Neural cell (in vitro differentiated cells): ENCODE results near the gene OAS1. TPM values are rescaled to one million over a fixed set of nuclear protein-coding genes. Genes with fewer than 3 reads are reported as not detected.

Source experiments
- H2AFZ ChIP-seq: fragments of 200-600, 300-800 bp; sonication (generic), shearing (Covaris generic); 2 replicates; pipeline ENCODE4 v1.6.0; 2014; ENCODE audit warnings: low read depth, mild to moderate bottlenecking, antibody characterized with exemption, low read length, moderate library complexity
- H3F3A ChIP-seq: fragments of 200-600 bp; shearing (Covaris generic); 2 replicates; pipeline ENCODE4 v1.6.1; 2016; ENCODE audit warnings: mild to moderate bottlenecking, moderate library complexity, mixed read lengths, antibody characterized with exemption, low read length; ENCODE audit not compliant: insufficient read depth, poor library complexity, severe bottlenecking
- H3K27ac ChIP-seq: fragments of 200-600, 300-800 bp; sonication (generic), shearing (Covaris generic); 2 replicates; pipeline ENCODE4 v1.5.1; 2014; ENCODE audit warnings: mild to moderate bottlenecking, low read length, moderate library complexity
- H3K27me3 ChIP-seq: fragments of 300-800, 200-600 bp; sonication (generic), shearing (Covaris generic); 2 replicates; pipeline ENCODE4 v1.6.0; 2014; ENCODE audit warnings: mild to moderate bottlenecking, low read depth, low read length, moderate library complexity; ENCODE audit not compliant: insufficient read depth
- H3K36me3 ChIP-seq: fragments of 300-800, 200-600 bp; sonication (generic), shearing (Covaris generic); 2 replicates; pipeline ENCODE4 v1.5.1; 2014; ENCODE audit warnings: mild to moderate bottlenecking, antibody characterized with exemption, low read length, moderate library complexity; ENCODE audit not compliant: insufficient read depth
- H3K4me2 ChIP-seq: fragments of 300-800, 200-600 bp; sonication (generic), shearing (Covaris generic); 2 replicates; pipeline ENCODE4 v1.6.0; 2014; ENCODE audit warnings: mild to moderate bottlenecking, low read length
- H3K4me3 ChIP-seq: fragments of 300-800, 200-600 bp; sonication (generic), shearing (Covaris generic); 2 replicates; pipeline ENCODE4 v1.5.1; 2014; ENCODE audit warnings: mild to moderate bottlenecking, low read length, moderate library complexity
- H3K79me2 ChIP-seq: fragments of 200-600 bp; shearing (Covaris generic); replicated peaks from 2 replicates; pipeline ENCODE4 v1.6.0; 2014; ENCODE audit warnings: mild to moderate bottlenecking, low read length, moderate library complexity; ENCODE audit not compliant: insufficient read depth
- H3K9ac ChIP-seq: fragments of 300-800, 200-600 bp; sonication (generic), shearing (Covaris generic); 2 replicates; pipeline ENCODE4 v1.6.1; 2016; ENCODE audit warnings: mild to moderate bottlenecking, low read length, mixed read lengths
- H3K9me2 ChIP-seq: fragments of 200-600 bp; shearing (Covaris generic); 2 replicates; pipeline ENCODE4 v1.6.1; 2016; ENCODE audit warnings: mild to moderate bottlenecking, low read length, mixed read lengths; ENCODE audit not compliant: insufficient read depth
- H3K9me3 ChIP-seq: fragments of 200-600, 300-800 bp; sonication (generic), shearing (Covaris generic); 2 replicates; pipeline ENCODE4 v1.6.1; 2016; ENCODE audit warnings: mild to moderate bottlenecking, mixed run types, low read length, moderate library complexity, mixed read lengths
- H4K20me1 ChIP-seq: fragments of 200-600 bp; shearing (Covaris generic); 2 replicates; pipeline ENCODE4 v1.6.1; 2016; ENCODE audit warnings: mild to moderate bottlenecking, mixed run types; ENCODE audit not compliant: insufficient read depth
- EP300 ChIP-seq: fragments of 450-650 bp; conservative IDR thresholded peaks from 2 replicates; pipeline ENCODE4 v1.6.1; 2014; ENCODE audit warnings: antibody characterized with exemption, mild to moderate bottlenecking, moderate library complexity; ENCODE audit not compliant: poor library complexity, severe bottlenecking
- EZH2 ChIP-seq: fragments of 200-600, 300-800 bp; shearing (Covaris generic), sonication (generic); IDR thresholded peaks from 2 replicates; pipeline ENCODE4 v1.6.1; 2014; ENCODE audit warnings: antibody characterized with exemption, low read length, borderline replicate concordance, mild to moderate bottlenecking; ENCODE audit not compliant: insufficient read depth, poor library complexity, severe bottlenecking
- MXI1 ChIP-seq: fragments of 450-650 bp; conservative IDR thresholded peaks from 2 replicates; pipeline ENCODE4 v1.6.1; 2014; ENCODE audit warnings: antibody characterized with exemption, mild to moderate bottlenecking; ENCODE audit not compliant: poor library complexity, severe bottlenecking
- POLR2AphosphoS5 ChIP-seq: IDR thresholded peaks from 2 replicates; pipeline ENCODE4 v1.6.1; 2012
- RAD21 ChIP-seq: fragments of 450-650 bp; conservative IDR thresholded peaks from 2 replicates; pipeline ENCODE4 v1.6.1; 2014; ENCODE audit warnings: antibody characterized with exemption, mild to moderate bottlenecking, moderate library complexity
- SMC3 ChIP-seq: fragments of 450-650 bp; conservative IDR thresholded peaks from 2 replicates; pipeline ENCODE4 v1.6.1; 2014; ENCODE audit warnings: antibody characterized with exemption, mild to moderate bottlenecking, moderate library complexity; ENCODE audit not compliant: poor library complexity
- TAF1 ChIP-seq: IDR thresholded peaks from 2 replicates; pipeline ENCODE4 v1.6.1; 2012; ENCODE audit warnings: low read depth
- polyA plus RNA-seq: library from polyadenylated mRNA; depleted of rRNA; stranded (reverse); fragments of >200 nt; gene quantifications from 2 replicates; pipeline ENCODE4 v1.2.3, GENCODE V29; 2014
- TF ChIP-seq, protein P1 (sequence below): fragments of 450-650 bp; IDR thresholded peaks from 2 replicates; pipeline ENCODE4 v1.5.1; 2014; ENCODE audit warnings: antibody characterized with exemption, mild to moderate bottlenecking, moderate library complexity; ENCODE audit not compliant: poor library complexity, severe bottlenecking
- TF ChIP-seq, protein P2 (sequence below): IDR thresholded peaks from 2 replicates; pipeline ENCODE4 v1.6.1; 2012; ENCODE audit warnings: borderline replicate concordance

The OAS1 gene
- polyA plus RNA-seq, 1 donor from 2014 or later = not detected

DNA sequence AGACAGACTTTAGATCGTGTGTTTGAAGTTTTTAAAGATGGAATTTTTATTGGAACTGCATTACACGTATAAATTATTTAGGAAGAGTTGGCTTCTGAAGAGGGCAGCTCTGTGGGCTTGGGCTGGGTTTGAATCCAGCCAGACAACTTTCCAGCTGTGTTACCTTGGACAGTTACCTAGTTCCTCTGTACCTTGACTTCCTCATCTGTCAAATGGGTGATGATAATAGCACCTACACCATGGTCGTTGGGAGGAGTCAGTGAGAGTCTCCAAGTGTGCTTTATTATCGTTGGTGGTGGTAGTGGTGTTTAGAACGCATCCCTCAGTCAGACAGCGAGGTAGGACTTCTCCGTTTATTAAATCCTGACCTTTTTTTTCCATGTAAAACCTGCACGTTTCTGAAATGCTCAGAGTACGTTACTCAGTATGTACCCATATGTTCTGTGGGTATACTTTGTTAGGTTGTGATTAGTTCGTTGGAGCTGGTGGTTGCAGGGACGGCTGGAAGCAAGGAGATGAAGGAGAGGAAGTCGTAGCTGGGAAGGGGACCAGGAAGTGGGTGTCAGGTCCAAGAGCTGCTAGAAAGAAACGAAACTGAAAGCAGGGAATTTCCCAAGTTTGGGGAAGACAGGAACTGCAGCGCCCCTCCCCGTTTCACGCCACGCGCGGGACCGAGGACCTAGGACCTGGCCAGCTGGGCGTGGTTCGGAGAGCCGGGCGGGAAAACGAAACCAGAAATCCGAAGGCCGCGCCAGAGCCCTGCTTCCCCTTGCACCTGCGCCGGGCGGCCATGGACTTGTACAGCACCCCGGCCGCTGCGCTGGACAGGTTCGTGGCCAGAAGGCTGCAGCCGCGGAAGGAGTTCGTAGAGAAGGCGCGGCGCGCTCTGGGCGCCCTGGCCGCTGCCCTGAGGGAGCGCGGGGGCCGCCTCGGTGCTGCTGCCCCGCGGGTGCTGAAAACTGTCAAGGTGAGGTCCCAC, 31.3 kb downstream of the OAS1 start, which contains the start of gene OAS3:
Gene OAS3 (plus strand): TSS at position 734 of the 979 bp plus-strand sequence. CDS start 57 bp downstream, at position 791.
- Histone ChIP-seq H3K27ac (no peak within 1 kb of the TSS), H3F3A (no peaks in the 10 kb centered on the region), H3K4me3 (no peak within 1 kb of the TSS), H3K36me3 (no peaks in the 10 kb centered on the region), H3K79me2 (no peaks in the 10 kb centered on the region), H3K9ac (no peak within 1 kb of the TSS), H2AFZ (no peak within 1 kb of the TSS), H3K9me2 (no peaks in the 10 kb centered on the region), H3K27me3 (peaks cover 20% of the 10 kb centered on the region), H4K20me1 (no peaks in the 10 kb centered on the region), H3K4me2 (no peak within 1 kb of the TSS), H3K9me3 (no peaks in the 10 kb centered on the region)
- TF ChIP-seq MXI1 = no peak

DNA sequence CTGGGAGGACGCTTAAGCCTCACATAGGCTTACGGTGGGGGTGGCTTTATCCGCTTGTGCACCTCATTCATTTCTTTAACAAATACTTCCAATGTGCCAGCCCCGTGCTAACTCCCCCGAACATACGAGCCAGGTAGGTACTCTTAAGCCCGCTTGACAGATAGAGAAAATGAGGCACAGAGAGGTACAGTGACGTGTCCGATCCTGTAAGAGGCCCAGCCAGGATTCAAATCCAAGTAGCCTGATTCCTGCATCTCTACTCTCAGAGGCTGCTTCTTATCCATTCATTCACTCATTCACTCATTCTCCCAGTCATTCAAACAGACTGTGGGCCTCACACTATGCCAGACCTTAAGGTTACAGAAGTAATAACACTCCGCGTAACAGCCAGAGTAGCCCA, 32.0 kb downstream of the OAS1 start:
- Histone ChIP-seq H3K27ac (no peak overlapping the region), H4K20me1 (no peaks in the 10 kb centered on the region)

DNA sequence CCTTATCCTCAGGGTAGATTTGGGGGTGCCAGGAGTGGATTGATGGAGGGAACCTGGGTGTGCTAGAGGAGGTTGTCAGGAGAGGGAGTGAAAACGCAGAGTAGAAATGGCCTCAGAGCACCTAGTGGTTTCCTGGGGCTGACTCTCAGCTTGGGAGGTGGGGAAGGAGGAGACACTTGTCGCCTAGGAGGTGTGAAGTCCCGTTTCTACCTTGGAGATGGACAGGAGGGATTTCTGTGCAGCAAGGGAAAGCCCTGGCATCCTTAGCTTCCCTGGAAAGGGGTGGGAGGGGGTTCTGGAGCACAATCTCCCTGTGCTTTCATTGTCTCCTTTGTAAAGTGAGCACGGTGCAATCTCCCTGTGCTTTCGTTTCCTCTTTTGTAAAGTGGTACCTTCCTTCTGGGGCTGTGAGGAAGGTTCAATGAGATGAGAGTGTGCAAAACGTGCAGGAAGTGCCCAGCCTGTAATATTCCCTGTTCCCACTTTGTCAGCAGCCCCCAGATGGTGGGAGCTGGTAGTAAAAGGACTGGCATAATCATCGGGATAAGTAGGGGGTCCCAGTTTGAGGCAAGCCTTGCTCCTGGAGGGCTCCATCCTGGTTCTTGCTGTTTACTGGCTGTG, 33.1 kb downstream of the OAS1 start:
- H3K79me2 ChIP-seq = no peaks in the 10 kb centered on the region
- no peak overlapping the region for H3K9ac ChIP-seq
- H3F3A ChIP-seq = no peaks in the 10 kb centered on the region
- H3K9me2 ChIP-seq = no peaks in the 10 kb centered on the region
- peaks cover 20% of the 10 kb centered on the region for H3K27me3 ChIP-seq
- H3K9me3 ChIP-seq = no peaks in the 10 kb centered on the region
- no peaks in the 10 kb centered on the region for H4K20me1 ChIP-seq
- no peak overlapping the region for H3K27ac ChIP-seq
- H3K4me2 ChIP-seq = no peak overlapping the region
- no peak for TF ChIP-seq POLR2AphosphoS5
- no peak for TF ChIP-seq EZH2
- TF ChIP-seq RAD21 = no peak
- TF ChIP-seq, protein P1, sequence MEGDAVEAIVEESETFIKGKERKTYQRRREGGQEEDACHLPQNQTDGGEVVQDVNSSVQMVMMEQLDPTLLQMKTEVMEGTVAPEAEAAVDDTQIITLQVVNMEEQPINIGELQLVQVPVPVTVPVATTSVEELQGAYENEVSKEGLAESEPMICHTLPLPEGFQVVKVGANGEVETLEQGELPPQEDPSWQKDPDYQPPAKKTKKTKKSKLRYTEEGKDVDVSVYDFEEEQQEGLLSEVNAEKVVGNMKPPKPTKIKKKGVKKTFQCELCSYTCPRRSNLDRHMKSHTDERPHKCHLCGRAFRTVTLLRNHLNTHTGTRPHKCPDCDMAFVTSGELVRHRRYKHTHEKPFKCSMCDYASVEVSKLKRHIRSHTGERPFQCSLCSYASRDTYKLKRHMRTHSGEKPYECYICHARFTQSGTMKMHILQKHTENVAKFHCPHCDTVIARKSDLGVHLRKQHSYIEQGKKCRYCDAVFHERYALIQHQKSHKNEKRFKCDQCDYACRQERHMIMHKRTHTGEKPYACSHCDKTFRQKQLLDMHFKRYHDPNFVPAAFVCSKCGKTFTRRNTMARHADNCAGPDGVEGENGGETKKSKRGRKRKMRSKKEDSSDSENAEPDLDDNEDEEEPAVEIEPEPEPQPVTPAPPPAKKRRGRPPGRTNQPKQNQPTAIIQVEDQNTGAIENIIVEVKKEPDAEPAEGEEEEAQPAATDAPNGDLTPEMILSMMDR = no peak
- TF ChIP-seq, protein P2, sequence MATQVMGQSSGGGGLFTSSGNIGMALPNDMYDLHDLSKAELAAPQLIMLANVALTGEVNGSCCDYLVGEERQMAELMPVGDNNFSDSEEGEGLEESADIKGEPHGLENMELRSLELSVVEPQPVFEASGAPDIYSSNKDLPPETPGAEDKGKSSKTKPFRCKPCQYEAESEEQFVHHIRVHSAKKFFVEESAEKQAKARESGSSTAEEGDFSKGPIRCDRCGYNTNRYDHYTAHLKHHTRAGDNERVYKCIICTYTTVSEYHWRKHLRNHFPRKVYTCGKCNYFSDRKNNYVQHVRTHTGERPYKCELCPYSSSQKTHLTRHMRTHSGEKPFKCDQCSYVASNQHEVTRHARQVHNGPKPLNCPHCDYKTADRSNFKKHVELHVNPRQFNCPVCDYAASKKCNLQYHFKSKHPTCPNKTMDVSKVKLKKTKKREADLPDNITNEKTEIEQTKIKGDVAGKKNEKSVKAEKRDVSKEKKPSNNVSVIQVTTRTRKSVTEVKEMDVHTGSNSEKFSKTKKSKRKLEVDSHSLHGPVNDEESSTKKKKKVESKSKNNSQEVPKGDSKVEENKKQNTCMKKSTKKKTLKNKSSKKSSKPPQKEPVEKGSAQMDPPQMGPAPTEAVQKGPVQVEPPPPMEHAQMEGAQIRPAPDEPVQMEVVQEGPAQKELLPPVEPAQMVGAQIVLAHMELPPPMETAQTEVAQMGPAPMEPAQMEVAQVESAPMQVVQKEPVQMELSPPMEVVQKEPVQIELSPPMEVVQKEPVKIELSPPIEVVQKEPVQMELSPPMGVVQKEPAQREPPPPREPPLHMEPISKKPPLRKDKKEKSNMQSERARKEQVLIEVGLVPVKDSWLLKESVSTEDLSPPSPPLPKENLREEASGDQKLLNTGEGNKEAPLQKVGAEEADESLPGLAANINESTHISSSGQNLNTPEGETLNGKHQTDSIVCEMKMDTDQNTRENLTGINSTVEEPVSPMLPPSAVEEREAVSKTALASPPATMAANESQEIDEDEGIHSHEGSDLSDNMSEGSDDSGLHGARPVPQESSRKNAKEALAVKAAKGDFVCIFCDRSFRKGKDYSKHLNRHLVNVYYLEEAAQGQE = no peak
- no peak for TF ChIP-seq TAF1
- no peak for TF ChIP-seq MXI1
- no peak for TF ChIP-seq EP300
- TF ChIP-seq SMC3 = no peak
- H2AFZ ChIP-seq = no peak overlapping the region
- no peak overlapping the region for H3K4me3 ChIP-seq
- H3K36me3 ChIP-seq = no peaks in the 10 kb centered on the region

More for the DNA sequence above, 32.0 kb downstream of the OAS1 start:
- Histone ChIP-seq H3K79me2 (no peaks in the 10 kb centered on the region), H3F3A (no peaks in the 10 kb centered on the region), H2AFZ (no peak overlapping the region), H3K4me3 (no peak overlapping the region), H3K36me3 (no peaks in the 10 kb centered on the region), H3K4me2 (no peak overlapping the region), H3K27me3 (peaks cover 20% of the 10 kb centered on the region), H3K9ac (no peak overlapping the region), H3K9me2 (no peaks in the 10 kb centered on the region), H3K9me3 (no peaks in the 10 kb centered on the region)
- TF ChIP-seq, protein P1 = no peak
- TF ChIP-seq POLR2AphosphoS5 (no peak), RAD21 (no peak), EP300 (no peak), EZH2 (no peak), TAF1 (no peak)
